GM18951 (cell line): ENCODE measurements around the gene IL17RB.

ENCODE experiments used
- POLR2A ChIP-seq: IDR thresholded peaks from 4 replicates; pipeline ENCODE4 v1.6.1; 2011; ENCODE audit warnings: mild to moderate bottlenecking; ENCODE audit not compliant: insufficient read length, insufficient read depth; ENCODE audit errors: extremely low read depth
- in situ Hi-C: fragments of 300-500 bp; cut with MboI; formaldehyde crosslinking; loops from one replicate; pipeline ENCODE4 v1.12.0; 2022; ENCODE audit warnings: low sequenced_read_pairs, mixed read lengths, inconsistent platforms; ENCODE audit not compliant: unreplicated experiment

The IL17RB gene

GRCh38 chr3:53826048-53826447 is 20.3 kb upstream of the IL17RB start:
- in situ Hi-C loops: no loop called here
- no peak for TF ChIP-seq POLR2A

- TF ChIP-seq POLR2A: no peak
- in situ Hi-C loops: no loop called here
Measured at GRCh38 chr3:53828581-53828980, 17.8 kb upstream of the IL17RB start.

DNA sequence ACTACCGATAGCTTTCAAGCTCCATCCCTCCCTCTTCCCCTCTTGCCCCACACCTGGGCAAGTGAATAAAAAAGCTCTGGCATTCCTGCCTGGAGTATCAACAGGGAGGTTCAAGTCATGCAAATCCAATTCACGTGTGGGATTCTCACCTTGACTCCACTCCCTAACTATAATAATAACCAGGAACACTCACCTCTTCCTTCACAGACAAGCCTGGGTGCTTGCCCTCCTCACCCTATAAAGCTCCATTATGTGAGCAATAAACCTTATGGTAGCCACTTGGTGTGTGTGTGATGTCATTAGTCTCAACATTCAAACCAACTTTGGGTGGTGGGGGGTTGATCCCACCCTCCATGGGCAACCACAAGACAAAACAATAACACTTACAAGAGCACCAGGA is 16.8 kb upstream of the IL17RB start:
- in situ Hi-C loops: no loop called here
- TF ChIP-seq POLR2A: no peak

GRCh38 chr3:53830944-53831343 is 15.4 kb upstream of the IL17RB start:
- in situ Hi-C loops: no loop called here
- TF ChIP-seq POLR2A: no peak

DNA sequence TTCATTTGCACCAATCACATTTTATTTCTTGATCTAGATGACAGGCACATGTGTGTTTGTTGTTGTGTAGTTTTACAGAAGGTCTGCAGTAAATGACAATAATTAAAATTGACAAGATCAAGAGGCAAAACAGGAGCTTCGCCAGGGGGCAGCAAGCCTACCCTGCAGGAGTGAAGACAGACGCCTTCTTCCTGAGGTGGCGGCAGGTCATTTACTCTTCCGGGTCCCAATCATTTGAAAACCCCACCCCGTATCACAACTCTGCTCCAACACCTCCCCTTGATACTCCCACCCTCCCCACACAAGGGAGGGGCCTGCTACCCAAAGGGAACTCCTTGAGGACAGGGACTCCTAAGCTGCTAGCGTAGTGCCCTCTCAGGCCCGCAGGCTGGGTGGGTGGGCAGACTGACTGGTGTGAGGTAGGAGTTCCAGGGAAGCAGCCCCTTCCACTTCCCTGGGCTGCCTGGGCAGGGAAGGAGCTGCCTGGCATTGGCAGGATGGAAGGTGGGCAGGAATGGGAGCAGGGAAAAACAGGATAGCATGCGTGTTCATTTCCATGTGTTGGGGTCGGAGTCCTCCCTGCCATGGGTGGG is 13.2 kb upstream of the IL17RB start:
- in situ Hi-C loops: no loop called here
- TF ChIP-seq POLR2A: no peak

DNA sequence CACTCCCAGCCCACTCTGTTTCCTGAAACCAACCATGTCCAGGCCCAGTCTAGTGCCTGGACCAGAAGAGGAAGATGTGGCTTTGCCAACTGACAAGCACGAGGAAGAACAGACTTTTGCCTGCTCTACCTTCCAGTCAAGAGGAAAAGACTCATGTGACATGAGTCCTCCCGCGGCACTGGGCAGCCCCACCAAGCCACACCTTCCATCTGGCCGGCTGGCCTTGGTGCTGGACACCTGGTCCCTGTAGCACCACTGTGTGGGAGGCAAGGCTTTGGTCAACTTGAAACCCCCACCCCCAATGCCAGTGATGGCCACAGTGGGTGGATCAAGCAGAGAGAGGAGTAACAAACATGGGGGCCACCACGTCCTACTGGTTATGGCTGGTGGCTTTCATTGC is 12.7 kb upstream of the IL17RB start:
- in situ Hi-C loops: no loop called here
- no peak for TF ChIP-seq POLR2A

GRCh38 chr3:53834429-53835095 is 11.8 kb upstream of the IL17RB start:
- in situ Hi-C loops: no loop called here
- TF ChIP-seq POLR2A: no peak

DNA sequence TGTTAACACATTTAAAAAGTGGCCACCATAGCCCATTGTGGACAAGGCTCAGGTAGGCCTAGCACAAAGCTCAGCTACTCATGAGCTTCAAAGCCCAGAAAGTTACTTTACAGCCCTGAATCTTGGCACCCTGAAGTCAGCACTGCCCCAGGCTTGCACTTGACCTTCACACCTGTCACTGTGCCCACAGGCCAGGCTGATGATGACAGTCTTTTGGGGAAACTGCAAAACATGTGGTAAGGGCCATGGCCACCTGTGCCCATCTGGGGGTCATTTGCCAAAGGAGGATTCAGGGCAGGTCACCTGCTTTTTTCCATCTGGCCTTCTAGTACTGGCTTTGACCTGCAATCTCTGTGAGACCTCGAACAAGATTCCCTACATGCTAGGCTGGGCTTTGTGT is 11.1 kb upstream of the IL17RB start:
- in situ Hi-C loops: no loop called here
- no peak for TF ChIP-seq POLR2A

- in situ Hi-C loops: no loop called here
- no peak for TF ChIP-seq POLR2A
Measured at GRCh38 chr3:53836084-53836872, 10.1 kb upstream of the IL17RB start.

- in situ Hi-C loops: no loop called here
- TF ChIP-seq POLR2A: no peak
Measured at GRCh38 chr3:53837331-53837730, 9.0 kb upstream of the IL17RB start.

DNA sequence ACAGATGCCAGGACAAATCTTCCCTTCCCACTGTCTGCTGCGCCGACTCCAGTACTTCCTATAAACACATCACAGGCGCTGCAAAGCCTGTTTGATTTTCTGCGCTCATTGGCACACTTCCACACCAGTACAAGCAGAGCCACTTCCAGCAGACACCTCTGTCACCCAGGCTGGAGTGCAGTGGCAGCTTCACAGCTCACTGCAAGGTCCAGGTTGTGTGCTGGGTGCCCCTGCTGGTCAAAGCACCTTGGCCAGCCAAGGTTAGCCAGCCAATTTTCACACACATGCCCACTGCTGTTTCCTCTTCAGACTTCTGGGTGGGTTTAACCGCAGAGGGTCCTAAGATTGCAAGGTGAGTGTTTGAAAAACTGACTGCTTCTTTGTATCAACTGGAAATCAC is 5.1 kb upstream of the IL17RB start:
- in situ Hi-C loops: no loop called here
- no peak for TF ChIP-seq POLR2A

DNA sequence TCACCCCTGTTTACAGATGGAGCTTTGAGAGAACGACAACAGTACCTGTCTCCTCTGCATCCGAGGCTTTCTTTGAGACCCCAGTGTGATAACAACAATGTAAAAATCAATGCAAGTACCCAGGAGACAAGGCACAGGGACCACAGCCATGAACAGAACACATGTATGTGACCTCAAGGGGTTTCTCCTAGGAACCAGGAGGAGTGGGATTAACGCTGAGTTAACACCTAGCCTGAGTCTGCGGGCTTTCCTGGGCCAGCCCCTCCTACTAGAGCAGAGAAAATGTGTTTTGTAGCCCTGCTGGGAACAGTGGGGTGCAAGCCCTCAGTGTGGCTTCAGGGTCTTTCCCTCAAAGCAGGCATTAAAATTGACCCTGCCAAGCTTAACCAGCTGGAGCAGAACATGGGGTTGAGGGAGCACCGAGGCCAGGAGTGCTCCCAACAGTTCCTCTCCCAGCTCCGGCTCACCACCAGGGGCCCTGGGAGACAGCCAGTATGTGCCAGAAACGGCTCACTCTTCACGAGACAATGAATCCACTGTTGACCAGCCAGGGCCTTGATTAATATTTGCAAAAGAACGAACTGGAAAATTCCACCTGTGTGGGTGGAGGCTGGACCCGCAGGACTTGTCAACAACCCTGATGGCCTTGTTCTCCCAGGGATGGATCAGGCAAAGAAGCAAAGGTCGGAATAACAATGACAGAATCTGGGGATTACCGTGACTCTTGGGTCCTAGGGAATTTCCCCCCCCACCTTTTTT is 3.8 kb upstream of the IL17RB start:
- in situ Hi-C loops: no loop called here
- no peak for TF ChIP-seq POLR2A
